Measurements from ENCODE around the gene ZNF775. TPM values are rescaled to one million over a fixed set of nuclear protein-coding genes. Genes with fewer than 3 reads are reported as not detected.

ZNF775 gene
- total and polyA plus RNA-seq, 2 of the 13 experiments (the other 11 are each of a cell fraction or from before 2014, with no cell fraction given), result 3.1 to 3.2 TPM

DNA sequence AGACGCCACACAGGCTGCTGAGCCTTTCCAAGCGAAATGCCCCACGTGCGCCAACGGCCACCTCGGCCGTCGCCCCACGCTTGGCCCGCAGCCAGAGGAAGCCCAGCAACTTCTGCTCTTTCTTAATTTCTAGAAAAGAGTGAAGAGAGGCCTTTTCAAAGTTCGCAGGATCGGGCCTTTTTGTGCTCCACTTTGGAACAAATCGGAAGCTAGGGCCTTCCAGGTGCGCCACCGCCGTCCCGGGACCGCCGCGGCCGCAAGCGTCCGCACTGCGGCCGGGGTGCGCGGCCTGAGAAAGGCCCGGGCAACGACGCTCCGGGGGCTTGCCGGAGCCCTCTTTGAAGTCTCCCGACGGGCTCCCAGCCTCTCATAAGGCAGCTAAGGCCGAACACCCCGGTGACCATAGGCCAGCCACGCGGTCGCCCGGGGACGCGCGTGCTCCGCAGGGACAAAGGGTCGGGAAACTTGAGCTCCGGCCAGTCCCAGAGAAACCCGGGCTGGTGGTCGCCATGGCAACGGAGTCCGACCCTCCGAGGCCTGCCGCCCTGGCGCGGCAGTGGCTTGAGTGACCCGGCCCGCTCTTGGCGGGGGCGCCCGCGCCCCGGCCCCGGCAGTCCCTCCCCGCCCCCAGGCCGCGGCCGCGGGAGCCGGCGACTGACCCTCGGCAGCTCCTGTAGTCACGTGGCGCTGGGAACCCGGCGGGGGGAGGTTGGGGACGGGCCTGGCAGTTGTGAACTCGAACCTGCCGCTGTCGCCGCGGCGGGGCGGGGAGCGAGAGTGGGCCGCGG, 10.8 kb upstream of the ZNF775 start, which contains the start of gene REPIN1 (continued):
- TF ChIP-seq, protein P1, sequence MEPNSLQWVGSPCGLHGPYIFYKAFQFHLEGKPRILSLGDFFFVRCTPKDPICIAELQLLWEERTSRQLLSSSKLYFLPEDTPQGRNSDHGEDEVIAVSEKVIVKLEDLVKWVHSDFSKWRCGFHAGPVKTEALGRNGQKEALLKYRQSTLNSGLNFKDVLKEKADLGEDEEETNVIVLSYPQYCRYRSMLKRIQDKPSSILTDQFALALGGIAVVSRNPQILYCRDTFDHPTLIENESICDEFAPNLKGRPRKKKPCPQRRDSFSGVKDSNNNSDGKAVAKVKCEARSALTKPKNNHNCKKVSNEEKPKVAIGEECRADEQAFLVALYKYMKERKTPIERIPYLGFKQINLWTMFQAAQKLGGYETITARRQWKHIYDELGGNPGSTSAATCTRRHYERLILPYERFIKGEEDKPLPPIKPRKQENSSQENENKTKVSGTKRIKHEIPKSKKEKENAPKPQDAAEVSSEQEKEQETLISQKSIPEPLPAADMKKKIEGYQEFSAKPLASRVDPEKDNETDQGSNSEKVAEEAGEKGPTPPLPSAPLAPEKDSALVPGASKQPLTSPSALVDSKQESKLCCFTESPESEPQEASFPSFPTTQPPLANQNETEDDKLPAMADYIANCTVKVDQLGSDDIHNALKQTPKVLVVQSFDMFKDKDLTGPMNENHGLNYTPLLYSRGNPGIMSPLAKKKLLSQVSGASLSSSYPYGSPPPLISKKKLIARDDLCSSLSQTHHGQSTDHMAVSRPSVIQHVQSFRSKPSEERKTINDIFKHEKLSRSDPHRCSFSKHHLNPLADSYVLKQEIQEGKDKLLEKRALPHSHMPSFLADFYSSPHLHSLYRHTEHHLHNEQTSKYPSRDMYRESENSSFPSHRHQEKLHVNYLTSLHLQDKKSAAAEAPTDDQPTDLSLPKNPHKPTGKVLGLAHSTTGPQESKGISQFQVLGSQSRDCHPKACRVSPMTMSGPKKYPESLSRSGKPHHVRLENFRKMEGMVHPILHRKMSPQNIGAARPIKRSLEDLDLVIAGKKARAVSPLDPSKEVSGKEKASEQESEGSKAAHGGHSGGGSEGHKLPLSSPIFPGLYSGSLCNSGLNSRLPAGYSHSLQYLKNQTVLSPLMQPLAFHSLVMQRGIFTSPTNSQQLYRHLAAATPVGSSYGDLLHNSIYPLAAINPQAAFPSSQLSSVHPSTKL (CRISPR knock-in tag; IDR thresholded peaks at IDR 0.05), result peak; percentile 55; the same call in 1 of the 2 replicates
- TF ChIP-seq NFYB (CRISPR knock-in tag; IDR thresholded peaks at IDR 0.05) (no peak), ZC3H13 (CRISPR knock-in tag; IDR thresholded peaks at IDR 0.05) (peak; percentile 92), FUBP1 (CRISPR knock-in tag; IDR thresholded peaks at IDR 0.05; ENCODE audit: borderline replicate concordance) (no peak), BHLHE40 (IDR thresholded peaks at IDR 0.05; ENCODE audit: low read length) (peak; percentile 88), ZNF788 (CRISPR knock-in tag; IDR thresholded peaks at IDR 0.05; ENCODE audit: borderline replicate concordance) (peak; percentile 67; the same call in 1 of the 2 replicates), ZIK1 (CRISPR knock-in tag; IDR thresholded peaks at IDR 0.05; ENCODE audit: borderline replicate concordance, low read depth) (no peak), SMAD3 (CRISPR knock-in tag; IDR thresholded peaks at IDR 0.05) (0 out of 2 replicates have a peak, but pooled peaks have one; percentile 27), MYC (CRISPR knock-in tag; IDR thresholded peaks at IDR 0.05; ENCODE audit: borderline replicate concordance) (peak; percentile 98), ZNF614 (CRISPR knock-in tag; IDR thresholded peaks at IDR 0.05; ENCODE audit: borderline replicate concordance) (peak; percentile 76; the same call in 1 of the 2 replicates), TOPORS (CRISPR knock-in tag; IDR thresholded peaks at IDR 0.05) (peak; percentile 32; the same call in 1 of the 2 replicates), MAF1 (CRISPR knock-in tag; IDR thresholded peaks at IDR 0.05; ENCODE audit: borderline replicate concordance) (0 out of 2 replicates have a peak, but pooled peaks have one; percentile 29), ZNF746 (CRISPR knock-in tag; IDR thresholded peaks at IDR 0.05) (peak; percentile 20), HMGA1 (CRISPR knock-in tag; conservative IDR thresholded peaks at IDR 0.05) (no peak)
- TF ChIP-seq, protein P2, sequence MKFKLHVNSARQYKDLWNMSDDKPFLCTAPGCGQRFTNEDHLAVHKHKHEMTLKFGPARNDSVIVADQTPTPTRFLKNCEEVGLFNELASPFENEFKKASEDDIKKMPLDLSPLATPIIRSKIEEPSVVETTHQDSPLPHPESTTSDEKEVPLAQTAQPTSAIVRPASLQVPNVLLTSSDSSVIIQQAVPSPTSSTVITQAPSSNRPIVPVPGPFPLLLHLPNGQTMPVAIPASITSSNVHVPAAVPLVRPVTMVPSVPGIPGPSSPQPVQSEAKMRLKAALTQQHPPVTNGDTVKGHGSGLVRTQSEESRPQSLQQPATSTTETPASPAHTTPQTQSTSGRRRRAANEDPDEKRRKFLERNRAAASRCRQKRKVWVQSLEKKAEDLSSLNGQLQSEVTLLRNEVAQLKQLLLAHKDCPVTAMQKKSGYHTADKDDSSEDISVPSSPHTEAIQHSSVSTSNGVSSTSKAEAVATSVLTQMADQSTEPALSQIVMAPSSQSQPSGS (CRISPR knock-in tag; IDR thresholded peaks at IDR 0.05), result no peak; the same call in 1 of the 2 replicates
- TF ChIP-seq, protein P3, sequence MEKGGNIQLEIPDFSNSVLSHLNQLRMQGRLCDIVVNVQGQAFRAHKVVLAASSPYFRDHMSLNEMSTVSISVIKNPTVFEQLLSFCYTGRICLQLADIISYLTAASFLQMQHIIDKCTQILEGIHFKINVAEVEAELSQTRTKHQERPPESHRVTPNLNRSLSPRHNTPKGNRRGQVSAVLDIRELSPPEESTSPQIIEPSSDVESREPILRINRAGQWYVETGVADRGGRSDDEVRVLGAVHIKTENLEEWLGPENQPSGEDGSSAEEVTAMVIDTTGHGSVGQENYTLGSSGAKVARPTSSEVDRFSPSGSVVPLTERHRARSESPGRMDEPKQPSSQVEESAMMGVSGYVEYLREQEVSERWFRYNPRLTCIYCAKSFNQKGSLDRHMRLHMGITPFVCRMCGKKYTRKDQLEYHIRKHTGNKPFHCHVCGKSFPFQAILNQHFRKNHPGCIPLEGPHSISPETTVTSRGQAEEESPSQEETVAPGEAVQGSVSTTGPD (CRISPR knock-in tag; IDR thresholded peaks at IDR 0.05), result no peak; the same call in 1 of the 2 replicates
- TF ChIP-seq, protein P4, sequence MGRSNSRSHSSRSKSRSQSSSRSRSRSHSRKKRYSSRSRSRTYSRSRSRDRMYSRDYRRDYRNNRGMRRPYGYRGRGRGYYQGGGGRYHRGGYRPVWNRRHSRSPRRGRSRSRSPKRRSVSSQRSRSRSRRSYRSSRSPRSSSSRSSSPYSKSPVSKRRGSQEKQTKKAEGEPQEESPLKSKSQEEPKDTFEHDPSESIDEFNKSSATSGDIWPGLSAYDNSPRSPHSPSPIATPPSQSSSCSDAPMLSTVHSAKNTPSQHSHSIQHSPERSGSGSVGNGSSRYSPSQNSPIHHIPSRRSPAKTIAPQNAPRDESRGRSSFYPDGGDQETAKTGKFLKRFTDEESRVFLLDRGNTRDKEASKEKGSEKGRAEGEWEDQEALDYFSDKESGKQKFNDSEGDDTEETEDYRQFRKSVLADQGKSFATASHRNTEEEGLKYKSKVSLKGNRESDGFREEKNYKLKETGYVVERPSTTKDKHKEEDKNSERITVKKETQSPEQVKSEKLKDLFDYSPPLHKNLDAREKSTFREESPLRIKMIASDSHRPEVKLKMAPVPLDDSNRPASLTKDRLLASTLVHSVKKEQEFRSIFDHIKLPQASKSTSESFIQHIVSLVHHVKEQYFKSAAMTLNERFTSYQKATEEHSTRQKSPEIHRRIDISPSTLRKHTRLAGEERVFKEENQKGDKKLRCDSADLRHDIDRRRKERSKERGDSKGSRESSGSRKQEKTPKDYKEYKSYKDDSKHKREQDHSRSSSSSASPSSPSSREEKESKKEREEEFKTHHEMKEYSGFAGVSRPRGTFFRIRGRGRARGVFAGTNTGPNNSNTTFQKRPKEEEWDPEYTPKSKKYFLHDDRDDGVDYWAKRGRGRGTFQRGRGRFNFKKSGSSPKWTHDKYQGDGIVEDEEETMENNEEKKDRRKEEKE (IDR thresholded peaks at IDR 0.05), result no peak
